ENCODE measurements around the gene ARHGEF39. TPM values are rescaled to one million over a fixed set of nuclear protein-coding genes. Genes with fewer than 3 reads are reported as not detected.

Gene ARHGEF39
- total and polyA plus RNA-seq, 9 of the 15 experiments (the other 6 are each of a cell fraction or from before 2014, with no cell fraction given): 2.8 to 21.7 (median 12.9) TPM

DNA sequence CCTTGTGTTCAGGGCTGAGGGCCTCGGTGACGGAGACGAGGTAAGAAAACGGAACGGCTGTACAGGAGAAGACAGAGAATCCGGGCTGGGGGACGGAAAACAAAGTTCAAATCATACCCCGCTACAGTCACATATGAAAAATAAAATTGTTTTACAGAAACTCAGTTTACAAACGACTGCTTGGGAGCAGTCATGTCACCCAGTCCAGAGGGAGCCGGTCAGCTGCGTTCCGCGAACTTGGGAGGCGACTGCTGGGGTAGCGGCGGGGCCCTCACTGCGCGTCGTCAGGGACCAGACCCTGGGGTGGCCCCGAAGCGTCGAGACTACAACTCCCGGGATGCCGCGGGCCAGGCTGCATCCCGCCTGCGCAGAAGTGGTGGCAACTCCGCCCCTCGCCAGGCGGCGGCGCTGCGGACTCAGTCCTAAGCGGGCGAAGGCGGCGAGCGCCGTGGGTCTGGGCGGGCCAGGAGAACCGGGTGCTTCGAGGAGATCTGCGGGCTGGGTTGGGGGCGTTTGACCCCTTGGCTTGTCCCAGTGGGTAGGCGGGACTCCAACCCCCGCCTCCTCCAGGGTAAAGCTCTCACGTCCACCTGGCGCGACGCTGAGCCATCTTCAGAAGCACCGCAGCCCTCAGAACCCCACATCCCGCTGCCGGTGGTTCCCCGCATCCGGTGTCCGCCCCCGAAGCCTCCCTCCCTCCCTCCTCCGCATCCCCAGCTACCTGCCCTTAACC lies 18.3 kb downstream of the ARHGEF39 start (continued):
- TF ChIP-seq, protein P1, sequence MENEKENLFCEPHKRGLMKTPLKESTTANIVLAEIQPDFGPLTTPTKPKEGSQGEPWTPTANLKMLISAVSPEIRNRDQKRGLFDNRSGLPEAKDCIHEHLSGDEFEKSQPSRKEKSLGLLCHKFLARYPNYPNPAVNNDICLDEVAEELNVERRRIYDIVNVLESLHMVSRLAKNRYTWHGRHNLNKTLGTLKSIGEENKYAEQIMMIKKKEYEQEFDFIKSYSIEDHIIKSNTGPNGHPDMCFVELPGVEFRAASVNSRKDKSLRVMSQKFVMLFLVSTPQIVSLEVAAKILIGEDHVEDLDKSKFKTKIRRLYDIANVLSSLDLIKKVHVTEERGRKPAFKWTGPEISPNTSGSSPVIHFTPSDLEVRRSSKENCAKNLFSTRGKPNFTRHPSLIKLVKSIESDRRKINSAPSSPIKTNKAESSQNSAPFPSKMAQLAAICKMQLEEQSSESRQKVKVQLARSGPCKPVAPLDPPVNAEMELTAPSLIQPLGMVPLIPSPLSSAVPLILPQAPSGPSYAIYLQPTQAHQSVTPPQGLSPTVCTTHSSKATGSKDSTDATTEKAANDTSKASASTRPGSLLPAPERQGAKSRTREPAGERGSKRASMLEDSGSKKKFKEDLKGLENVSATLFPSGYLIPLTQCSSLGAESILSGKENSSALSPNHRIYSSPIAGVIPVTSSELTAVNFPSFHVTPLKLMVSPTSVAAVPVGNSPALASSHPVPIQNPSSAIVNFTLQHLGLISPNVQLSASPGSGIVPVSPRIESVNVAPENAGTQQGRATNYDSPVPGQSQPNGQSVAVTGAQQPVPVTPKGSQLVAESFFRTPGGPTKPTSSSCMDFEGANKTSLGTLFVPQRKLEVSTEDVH (IDR thresholded peaks at IDR 0.05; ENCODE audit: low read depth, partially characterized antibody): no peak
- peak; percentile 62; the same call in 1 of the 2 replicates for TF ChIP-seq PHF8 (IDR thresholded peaks at IDR 0.05; ENCODE audit: borderline replicate concordance, low read length)
- TF ChIP-seq DDX20 (tag; IDR thresholded peaks at IDR 0.05; ENCODE audit: low read depth): no peak
- TF ChIP-seq RB1 (IDR thresholded peaks at IDR 0.05; ENCODE audit: low read depth): peak; percentile 79
- no peak for TF ChIP-seq SLC30A9 (CRISPR knock-in tag; IDR thresholded peaks at IDR 0.05)
- TF ChIP-seq GMEB1 (CRISPR knock-in tag; IDR thresholded peaks at IDR 0.05): peak; percentile 26; the same call in 1 of the 2 replicates
- TF ChIP-seq REST (IDR thresholded peaks at IDR 0.05; ENCODE audit: borderline replicate concordance): peak; percentile 46; the same call in 1 of the 2 replicates
- no peak for TF ChIP-seq REST (CRISPR knock-in tag; IDR thresholded peaks at IDR 0.05; ENCODE audit: low read depth)
- peak in 1 of 2 experiments; percentile 64; a peak in 2 of 4 replicates for TF ChIP-seq SRF (CRISPR knock-in tag; IDR thresholded peaks at IDR 0.05)
- peak; percentile 18 for TF ChIP-seq SMAD1 (IDR thresholded peaks at IDR 0.05; ENCODE audit: low read depth, low read length, partially characterized antibody)
- TF ChIP-seq, protein P2, sequence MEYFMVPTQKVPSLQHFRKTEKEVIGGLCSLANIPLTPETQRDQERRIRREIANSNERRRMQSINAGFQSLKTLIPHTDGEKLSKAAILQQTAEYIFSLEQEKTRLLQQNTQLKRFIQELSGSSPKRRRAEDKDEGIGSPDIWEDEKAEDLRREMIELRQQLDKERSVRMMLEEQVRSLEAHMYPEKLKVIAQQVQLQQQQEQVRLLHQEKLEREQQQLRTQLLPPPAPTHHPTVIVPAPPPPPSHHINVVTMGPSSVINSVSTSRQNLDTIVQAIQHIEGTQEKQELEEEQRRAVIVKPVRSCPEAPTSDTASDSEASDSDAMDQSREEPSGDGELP (CRISPR knock-in tag; IDR thresholded peaks at IDR 0.05; ENCODE audit: borderline replicate concordance): peak; percentile 77; the same call in 1 of the 2 replicates
- peak; percentile 16; the same call in 1 of the 2 replicates for TF ChIP-seq ESRRA (IDR thresholded peaks at IDR 0.05; ENCODE audit: borderline replicate concordance, low read depth)
